Mucosa of stomach (tissue), 1 donor: ENCODE measurements around the gene ATXN2.
"Not testable (repeated sequence)": the region's sequence is repeated elsewhere in the genome, so short reads cannot be mapped to it uniquely, and the experiment has no call there.

Source experiments
- H3K27me3 ChIP-seq: one replicate; pipeline ENCODE4 v1.7.0; 2013; ENCODE audit warnings: mild to moderate bottlenecking, low read length; ENCODE audit not compliant: control insufficient read depth, insufficient read depth
- H3K36me3 ChIP-seq: one replicate; pipeline ENCODE4 v1.7.0; 2013; ENCODE audit warnings: low read length; ENCODE audit not compliant: control insufficient read depth, insufficient read depth
- H3K4me1 ChIP-seq: one replicate; pipeline ENCODE4 v1.7.0; 2013; ENCODE audit warnings: mild to moderate bottlenecking, low read length; ENCODE audit not compliant: control insufficient read depth, insufficient read depth
- H3K4me3 ChIP-seq: one replicate; pipeline ENCODE4 v1.7.0; 2013; ENCODE audit warnings: low read length
- H3K9ac ChIP-seq: one replicate; pipeline ENCODE4 v1.7.0; 2013; ENCODE audit warnings: mild to moderate bottlenecking, low read length, moderate library complexity
- H3K9me3 ChIP-seq: one replicate; pipeline ENCODE4 v1.7.0; 2013; ENCODE audit warnings: mild to moderate bottlenecking, low read length, moderate library complexity; ENCODE audit not compliant: control insufficient read depth
- donor health status: Pancreatic carcinoma.

ATXN2 gene

DNA sequence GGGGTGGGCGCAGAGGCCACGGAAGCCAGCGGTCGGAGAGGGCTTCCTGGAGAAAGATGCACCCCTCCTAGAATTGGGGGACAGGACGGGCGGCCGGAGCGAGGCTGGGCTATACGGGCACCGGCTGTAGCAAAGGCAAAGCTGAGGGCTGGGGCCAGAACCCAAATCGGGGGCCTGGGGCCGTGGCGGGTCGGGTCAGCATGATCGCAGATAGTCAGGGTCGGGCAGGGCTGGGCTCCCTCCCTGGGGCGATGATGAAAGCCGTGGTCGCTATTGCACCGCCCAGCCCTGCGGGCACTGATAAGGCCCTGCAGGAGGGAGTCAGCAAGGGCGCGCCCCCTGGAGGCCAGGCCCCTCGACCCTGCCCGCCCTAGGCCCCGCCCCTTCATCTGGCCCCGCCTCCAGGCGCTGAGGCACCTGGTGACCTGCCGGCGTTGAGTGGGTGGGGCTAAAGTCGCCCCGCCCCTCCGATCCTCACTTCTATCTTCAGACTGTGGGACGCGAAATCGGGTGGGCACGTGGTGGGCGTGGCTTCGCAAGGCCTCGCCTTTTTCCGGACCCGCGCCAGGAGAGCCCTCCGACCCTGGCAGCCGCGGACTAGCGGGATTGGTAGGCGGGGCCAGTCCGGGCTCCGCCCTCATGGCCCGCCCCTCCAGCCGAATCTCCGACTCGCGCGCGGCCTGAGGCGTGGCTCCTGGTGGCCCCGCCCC is 193.8 kb downstream of the ATXN2 start:
- Histone ChIP-seq H3K36me3 (no peaks in the 10 kb centered on the region), H3K4me1 (peaks cover 23% of the 10 kb centered on the region), H3K4me3 (peak overlapping the region; percentile 44), H3K9ac (peak overlapping the region; percentile 58), H3K9me3 (no peaks in the 10 kb centered on the region), H3K27me3 (peaks cover 6% of the 10 kb centered on the region)

DNA sequence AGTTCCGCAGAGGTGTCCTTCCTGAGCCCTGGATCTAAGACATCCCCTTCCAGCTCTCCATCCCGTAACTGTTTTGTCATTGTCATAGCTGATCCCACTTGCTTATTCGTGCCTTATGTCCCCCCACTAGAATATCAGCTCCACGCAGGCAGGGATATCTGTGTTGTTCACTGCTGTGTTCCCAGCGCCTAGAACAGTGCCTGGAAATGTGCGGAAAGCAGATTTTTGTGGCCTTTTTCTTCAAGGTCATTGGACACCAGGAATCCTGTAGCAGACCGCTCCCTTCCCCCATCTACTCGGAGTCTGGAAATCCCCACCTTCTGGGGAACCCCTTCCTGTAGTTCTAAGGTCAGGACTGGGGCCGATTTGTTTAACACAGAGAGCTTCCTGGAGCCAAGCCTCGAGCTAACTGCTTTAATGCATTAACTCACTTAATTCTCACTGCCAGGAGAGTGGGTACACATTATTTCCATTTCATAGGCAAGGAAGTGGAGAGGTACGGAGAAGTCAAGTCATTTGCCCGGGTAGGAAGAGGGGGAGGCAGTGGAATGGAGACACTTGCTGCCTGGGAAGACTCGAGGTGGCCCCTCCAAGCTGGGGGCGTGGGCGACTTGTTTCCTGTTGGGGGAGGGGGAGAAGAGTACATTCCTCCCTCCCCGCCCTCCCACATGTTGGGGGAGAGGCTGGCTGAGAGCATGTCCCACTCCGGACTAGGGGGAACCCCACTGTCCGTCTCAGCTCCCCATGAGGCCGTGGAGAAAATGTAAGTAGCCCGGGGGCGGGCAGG is 194.6 kb downstream of the ATXN2 start:
- Histone ChIP-seq H3K4me3 (peak overlapping the region; percentile 44), H3K9me3 (no peaks in the 10 kb centered on the region), H3K27me3 (peaks cover 6% of the 10 kb centered on the region), H3K4me1 (peaks cover 23% of the 10 kb centered on the region), H3K36me3 (no peaks in the 10 kb centered on the region), H3K9ac (peak overlapping the region; percentile 58)

DNA sequence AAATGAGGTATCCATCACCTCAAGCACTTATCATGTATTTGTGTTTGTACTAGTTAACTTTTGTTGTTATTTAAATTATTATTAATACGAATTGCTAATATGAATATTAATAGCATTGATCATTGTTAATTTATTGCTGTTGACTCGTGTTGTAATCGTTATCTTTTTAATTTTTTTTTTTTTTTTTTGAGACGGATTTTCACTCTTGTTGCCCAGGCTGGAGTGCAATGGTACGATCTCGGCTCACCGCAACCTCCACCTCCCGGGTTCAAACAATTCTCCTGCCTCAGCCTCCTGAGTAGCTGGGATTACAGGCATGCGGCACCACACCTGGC is 196.7 kb downstream of the ATXN2 start:
- not testable (repeated sequence) for H3K27me3 ChIP-seq, H3K9ac ChIP-seq, H3K4me3 ChIP-seq, H3K9me3 ChIP-seq, H3K36me3 ChIP-seq
- H3K4me1 ChIP-seq, result peaks cover 17% of the 10 kb centered on the region
